HL-60 (cell line): ENCODE measurements around the gene PRKCD.

ENCODE experiments used
- DNase-seq, 2 experiments: peaks; one replicate each; pipeline ENCODE4 v3.0.0-alpha.2; 2010 to 2020; ENCODE audit warnings: low read depth in 1 of 2, low spot score in 1 of 2
- H3K27ac ChIP-seq: fragments of 250-450 bp; sonication (Bioruptor Pico); replicated peaks from 2 replicates; pipeline ENCODE4 v1.5.1; 2020; ENCODE audit warnings: mild to moderate bottlenecking, moderate library complexity
- H3K27me3 ChIP-seq: fragments of 250-450 bp; sonication (Bioruptor Pico); 2 replicates; pipeline ENCODE4 v1.5.1; 2021; ENCODE audit warnings: mild to moderate bottlenecking, moderate library complexity; ENCODE audit not compliant: insufficient read depth, poor library complexity, severe bottlenecking
- H3K4me3 ChIP-seq: replicated peaks from 2 replicates; pipeline ENCODE4 v1.5.1; 2011; ENCODE audit warnings: mild to moderate bottlenecking, control low read depth, low read length; ENCODE audit not compliant: insufficient read depth
- GABPA ChIP-seq: IDR thresholded peaks from 2 replicates; pipeline ENCODE4 v1.6.1; 2012; ENCODE audit warnings: low read depth
- POLR2AphosphoS5 ChIP-seq: IDR thresholded peaks from 2 replicates; pipeline ENCODE4 v1.6.1; 2012; ENCODE audit warnings: low read depth
- SPI1 ChIP-seq: IDR thresholded peaks from 2 replicates; pipeline ENCODE4 v1.6.1; 2012; ENCODE audit warnings: low read depth, mild to moderate bottlenecking, borderline replicate concordance
- TF ChIP-seq, protein P1 (sequence below): IDR thresholded peaks from one replicate; pipeline ENCODE4 v1.5.1; 2011; ENCODE audit warnings: low read length, control low read depth, inconsistent platforms; ENCODE audit not compliant: insufficient read depth
- TF ChIP-seq, protein P2 (sequence below): IDR thresholded peaks from 2 replicates; pipeline ENCODE4 v1.6.1; 2012; ENCODE audit warnings: low read depth; ENCODE audit not compliant: insufficient replicate concordance

PRKCD gene

DNA sequence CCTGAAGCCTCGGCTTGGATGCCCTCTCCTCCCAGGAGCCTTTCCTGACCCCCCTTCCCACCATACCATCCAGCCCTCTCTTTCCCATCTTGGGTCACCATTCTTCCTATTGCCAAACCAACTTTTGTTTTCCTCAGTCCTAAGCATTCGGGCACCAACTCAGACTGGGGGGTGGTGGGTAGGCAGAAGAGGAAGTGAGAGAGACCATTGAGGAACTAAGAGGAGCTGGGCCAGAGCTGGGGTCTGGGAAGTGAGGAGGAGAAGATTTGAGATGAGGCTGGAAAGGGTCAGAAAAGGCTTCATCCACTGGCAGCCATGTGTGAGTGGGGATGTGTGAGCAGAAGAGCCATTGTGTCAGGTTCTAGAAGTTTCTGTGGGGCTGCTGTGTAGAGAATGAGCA lies 57.1 kb downstream of the PRKCD start:
- Histone ChIP-seq H3K27ac (peak overlapping the region; percentile 41), H3K27me3 (no peaks in the 10 kb centered on the region), H3K4me3 (no peak overlapping the region)
- DNase-seq = peak in 1 of 2 experiments; percentile 82
- TF ChIP-seq POLR2AphosphoS5 (no peak), SPI1 (peak; percentile 97)
- TF ChIP-seq, protein P1, sequence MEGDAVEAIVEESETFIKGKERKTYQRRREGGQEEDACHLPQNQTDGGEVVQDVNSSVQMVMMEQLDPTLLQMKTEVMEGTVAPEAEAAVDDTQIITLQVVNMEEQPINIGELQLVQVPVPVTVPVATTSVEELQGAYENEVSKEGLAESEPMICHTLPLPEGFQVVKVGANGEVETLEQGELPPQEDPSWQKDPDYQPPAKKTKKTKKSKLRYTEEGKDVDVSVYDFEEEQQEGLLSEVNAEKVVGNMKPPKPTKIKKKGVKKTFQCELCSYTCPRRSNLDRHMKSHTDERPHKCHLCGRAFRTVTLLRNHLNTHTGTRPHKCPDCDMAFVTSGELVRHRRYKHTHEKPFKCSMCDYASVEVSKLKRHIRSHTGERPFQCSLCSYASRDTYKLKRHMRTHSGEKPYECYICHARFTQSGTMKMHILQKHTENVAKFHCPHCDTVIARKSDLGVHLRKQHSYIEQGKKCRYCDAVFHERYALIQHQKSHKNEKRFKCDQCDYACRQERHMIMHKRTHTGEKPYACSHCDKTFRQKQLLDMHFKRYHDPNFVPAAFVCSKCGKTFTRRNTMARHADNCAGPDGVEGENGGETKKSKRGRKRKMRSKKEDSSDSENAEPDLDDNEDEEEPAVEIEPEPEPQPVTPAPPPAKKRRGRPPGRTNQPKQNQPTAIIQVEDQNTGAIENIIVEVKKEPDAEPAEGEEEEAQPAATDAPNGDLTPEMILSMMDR = no peak

DNA sequence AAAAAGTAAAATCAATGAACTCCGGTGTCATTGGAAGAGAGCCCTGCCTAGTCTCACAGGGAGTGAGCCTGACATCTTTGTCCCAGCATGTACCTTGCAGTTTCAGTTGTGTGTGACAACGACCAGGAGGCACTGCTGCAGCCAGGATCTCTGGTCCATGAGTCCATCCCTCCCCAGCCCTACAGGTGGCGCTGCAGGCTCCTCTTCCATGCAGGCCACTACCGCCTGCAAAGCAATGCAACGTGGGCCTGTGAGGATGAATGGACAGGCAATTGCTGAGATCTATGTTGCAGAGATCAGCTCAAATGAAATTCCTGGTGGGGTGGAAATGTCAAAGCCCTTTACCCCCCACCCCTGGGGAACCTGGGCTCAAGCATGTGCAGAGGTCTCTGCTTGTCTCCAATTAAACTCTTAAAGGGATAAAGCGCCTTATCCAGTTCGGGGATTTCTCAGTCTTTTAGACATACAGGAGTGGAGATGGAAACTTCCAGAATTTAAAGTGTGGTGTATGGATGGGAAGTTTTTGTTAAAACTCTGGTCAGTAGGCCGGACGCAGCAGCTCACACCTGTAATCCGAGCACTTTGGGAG lies 59.0 kb downstream of the PRKCD start:
- Histone ChIP-seq H3K27ac (no peak overlapping the region), H3K4me3 (no peak overlapping the region), H3K27me3 (no peaks in the 10 kb centered on the region)
- TF ChIP-seq, protein P2, sequence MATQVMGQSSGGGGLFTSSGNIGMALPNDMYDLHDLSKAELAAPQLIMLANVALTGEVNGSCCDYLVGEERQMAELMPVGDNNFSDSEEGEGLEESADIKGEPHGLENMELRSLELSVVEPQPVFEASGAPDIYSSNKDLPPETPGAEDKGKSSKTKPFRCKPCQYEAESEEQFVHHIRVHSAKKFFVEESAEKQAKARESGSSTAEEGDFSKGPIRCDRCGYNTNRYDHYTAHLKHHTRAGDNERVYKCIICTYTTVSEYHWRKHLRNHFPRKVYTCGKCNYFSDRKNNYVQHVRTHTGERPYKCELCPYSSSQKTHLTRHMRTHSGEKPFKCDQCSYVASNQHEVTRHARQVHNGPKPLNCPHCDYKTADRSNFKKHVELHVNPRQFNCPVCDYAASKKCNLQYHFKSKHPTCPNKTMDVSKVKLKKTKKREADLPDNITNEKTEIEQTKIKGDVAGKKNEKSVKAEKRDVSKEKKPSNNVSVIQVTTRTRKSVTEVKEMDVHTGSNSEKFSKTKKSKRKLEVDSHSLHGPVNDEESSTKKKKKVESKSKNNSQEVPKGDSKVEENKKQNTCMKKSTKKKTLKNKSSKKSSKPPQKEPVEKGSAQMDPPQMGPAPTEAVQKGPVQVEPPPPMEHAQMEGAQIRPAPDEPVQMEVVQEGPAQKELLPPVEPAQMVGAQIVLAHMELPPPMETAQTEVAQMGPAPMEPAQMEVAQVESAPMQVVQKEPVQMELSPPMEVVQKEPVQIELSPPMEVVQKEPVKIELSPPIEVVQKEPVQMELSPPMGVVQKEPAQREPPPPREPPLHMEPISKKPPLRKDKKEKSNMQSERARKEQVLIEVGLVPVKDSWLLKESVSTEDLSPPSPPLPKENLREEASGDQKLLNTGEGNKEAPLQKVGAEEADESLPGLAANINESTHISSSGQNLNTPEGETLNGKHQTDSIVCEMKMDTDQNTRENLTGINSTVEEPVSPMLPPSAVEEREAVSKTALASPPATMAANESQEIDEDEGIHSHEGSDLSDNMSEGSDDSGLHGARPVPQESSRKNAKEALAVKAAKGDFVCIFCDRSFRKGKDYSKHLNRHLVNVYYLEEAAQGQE = no peak
- TF ChIP-seq GABPA (no peak), SPI1 (no peak), POLR2AphosphoS5 (0 out of 2 replicates have a peak, but pooled peaks have one; percentile 23)
- TF ChIP-seq, protein P1 = peak; percentile 97
- peak in 1 of 2 experiments; percentile 92 for DNase-seq

DNA sequence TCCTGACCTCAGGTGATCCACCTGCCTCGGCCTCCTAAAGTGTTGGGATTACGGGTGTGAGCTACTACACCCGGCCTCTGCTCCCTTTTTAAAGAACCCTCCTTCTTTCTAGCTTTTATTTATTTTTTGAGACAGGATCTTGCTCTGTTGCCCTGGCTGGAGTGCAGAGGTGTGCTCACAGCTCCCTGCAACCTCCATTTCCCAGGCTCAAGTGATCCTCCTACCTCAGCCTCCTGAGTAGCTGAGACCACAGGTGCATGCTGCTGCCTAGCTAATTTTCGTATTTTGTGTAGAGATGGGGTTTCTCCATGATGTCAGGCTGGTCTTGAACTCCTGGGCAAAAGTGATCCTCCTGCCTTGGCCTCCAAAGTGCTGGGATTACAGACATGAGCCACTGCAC lies 60.3 kb downstream of the PRKCD start:
- TF ChIP-seq, protein P2 = no peak
- peak; percentile 4; the same call in 1 of the 2 replicates for TF ChIP-seq POLR2AphosphoS5
- DNase-seq = no peak
- Histone ChIP-seq H3K27me3 (no peaks in the 10 kb centered on the region), H3K27ac (no peak overlapping the region), H3K4me3 (no peak overlapping the region)

DNA sequence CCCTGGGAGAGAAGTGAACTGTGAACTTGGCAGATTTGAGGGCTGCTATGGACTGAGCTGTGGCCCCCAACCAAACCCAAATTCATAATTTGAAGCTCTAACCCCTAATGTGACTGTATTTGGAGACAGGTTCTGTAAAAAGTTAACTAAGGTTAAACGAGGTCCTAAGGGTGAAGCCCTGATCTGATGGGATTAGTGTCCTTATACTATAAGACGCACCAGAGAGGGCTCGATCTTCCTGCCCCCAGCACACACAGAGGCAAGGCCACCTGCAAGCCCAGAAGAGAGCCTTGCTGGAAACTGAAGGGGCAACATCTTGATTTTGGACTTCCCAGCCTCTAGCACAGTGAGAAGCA lies 60.8 kb downstream of the PRKCD start:
- TF ChIP-seq, protein P1 = no peak
- TF ChIP-seq SPI1 = no peak
- TF ChIP-seq POLR2AphosphoS5 = no peak
- no peak for TF ChIP-seq GABPA
- TF ChIP-seq, protein P2 = no peak
- no peak overlapping the region for H3K4me3 ChIP-seq
- H3K27ac ChIP-seq = no peak overlapping the region
- DNase-seq = no peak
- no peaks in the 10 kb centered on the region for H3K27me3 ChIP-seq
